GM12872 (cell line): ENCODE measurements around the gene DFFA.

Experiments
- TF ChIP-seq, protein P1 (sequence below): IDR thresholded peaks from 3 replicates; pipeline ENCODE4 v1.5.1; 2011; ENCODE audit warnings: low read depth, mild to moderate bottlenecking, low read length, moderate library complexity; ENCODE audit not compliant: insufficient read depth

Gene DFFA

DNA sequence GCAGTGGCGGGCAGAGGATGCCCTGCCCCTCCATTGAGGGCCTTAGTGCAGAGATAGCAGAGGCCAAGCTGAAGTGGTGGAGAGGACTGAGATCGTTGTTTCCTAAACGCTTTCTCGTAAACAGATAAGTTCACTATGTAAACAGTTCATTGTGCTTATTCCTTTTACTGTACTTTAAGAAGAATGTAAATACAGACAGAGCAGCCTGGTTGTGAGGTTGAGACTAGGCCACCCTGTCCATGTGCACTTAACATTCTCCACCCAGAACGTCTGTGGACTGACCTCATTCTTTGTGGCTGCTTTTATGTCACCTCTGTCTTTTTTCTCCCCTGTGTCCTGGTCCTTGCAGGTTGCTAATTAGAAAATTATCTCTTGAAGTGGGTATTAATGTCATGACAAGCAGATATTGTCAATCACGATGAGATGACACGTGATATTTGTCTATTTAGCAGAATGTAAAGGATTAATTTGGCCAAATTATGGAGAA, 33.6 kb downstream of the DFFA start:
- TF ChIP-seq, protein P1, sequence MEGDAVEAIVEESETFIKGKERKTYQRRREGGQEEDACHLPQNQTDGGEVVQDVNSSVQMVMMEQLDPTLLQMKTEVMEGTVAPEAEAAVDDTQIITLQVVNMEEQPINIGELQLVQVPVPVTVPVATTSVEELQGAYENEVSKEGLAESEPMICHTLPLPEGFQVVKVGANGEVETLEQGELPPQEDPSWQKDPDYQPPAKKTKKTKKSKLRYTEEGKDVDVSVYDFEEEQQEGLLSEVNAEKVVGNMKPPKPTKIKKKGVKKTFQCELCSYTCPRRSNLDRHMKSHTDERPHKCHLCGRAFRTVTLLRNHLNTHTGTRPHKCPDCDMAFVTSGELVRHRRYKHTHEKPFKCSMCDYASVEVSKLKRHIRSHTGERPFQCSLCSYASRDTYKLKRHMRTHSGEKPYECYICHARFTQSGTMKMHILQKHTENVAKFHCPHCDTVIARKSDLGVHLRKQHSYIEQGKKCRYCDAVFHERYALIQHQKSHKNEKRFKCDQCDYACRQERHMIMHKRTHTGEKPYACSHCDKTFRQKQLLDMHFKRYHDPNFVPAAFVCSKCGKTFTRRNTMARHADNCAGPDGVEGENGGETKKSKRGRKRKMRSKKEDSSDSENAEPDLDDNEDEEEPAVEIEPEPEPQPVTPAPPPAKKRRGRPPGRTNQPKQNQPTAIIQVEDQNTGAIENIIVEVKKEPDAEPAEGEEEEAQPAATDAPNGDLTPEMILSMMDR, result no peak

DNA sequence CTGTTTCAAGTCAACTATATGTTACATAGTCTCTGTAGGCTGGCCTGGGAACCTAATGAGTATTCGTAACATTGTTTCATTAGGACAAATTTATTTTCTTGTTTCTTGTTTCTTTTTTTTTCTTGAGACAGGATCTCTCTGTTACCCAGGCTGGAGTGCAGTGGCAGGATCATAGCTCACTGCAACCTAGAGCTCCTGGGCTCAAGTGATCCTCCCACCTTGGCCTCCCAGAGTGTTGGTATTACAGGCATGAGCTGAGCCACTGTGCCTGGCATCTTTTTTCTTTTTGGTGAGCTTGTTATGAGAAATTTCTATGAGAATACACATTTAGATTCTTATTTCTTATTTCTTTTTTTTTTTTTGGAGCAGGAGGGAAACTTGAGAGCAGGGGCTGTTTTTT, 35.3 kb downstream of the DFFA start:
- TF ChIP-seq, protein P1, result no peak

GRCh38 chr1:10434590-10434989, 37.7 kb downstream of the DFFA start:
- TF ChIP-seq, protein P1, result no peak

DNA sequence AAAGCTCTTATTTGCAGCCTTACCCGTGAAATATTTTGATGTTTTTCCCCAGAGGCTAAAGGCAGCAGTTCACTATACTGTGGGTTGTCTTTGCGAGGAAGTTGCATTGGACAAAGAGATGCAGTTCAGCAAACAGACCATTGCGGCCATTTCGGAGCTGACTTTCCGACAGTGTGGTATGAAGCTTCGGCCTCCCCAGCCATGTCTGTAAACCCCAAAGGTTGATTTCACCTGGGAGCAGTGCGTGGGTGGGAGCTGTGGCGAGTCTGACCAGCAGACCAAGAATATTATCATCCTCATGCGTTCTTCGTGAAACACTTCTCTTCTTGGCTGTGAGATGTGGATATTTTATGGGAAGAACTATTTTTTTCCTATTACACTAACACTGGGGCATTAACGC, 38.5 kb downstream of the DFFA start:
- TF ChIP-seq, protein P1, result no peak

DNA sequence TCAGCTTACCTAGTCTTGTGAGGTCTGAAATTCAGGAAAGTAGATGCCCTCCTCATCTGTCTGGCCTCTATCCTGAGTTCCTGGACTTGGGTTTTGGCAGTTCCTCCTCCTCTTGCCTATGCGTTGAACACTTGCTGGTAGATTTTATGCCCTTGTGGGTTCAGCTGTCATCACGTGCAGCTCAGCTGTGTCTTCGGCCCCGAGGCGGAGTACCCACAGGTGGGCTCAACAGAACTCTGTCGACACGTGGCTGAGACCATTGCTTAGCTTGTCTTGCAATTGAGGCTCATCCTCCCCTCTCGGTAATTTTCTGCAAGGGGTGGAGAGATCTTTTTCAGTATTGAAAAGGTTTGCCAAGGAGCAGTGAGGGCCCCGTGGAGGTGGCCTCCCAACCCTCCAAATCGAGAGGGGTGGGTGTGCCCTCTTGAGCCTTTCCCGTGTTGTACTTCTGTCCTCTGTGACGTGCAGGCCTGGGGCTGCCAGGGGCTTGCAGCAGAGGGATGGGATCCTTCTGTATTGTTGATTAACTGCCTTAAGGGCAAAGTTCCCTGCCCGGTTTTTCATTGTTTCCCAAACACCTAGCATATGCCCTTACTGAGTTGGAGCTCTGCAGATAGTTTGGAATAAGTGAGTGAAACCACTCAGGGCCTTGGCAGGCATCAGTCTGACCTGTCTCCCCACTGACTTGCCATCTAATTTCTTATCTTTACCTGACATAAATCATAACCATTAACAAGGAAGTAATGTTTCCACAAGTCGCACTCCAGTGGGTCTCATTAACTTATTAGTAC, 39.2 kb downstream of the DFFA start:
- TF ChIP-seq, protein P1, result no peak

GRCh38 chr1:10431070-10431730, 41.1 kb downstream of the DFFA start:
- TF ChIP-seq, protein P1, result no peak

- TF ChIP-seq, protein P1, result peak; percentile 92
Measured at GRCh38 chr1:10430216-10431069, 41.9 kb downstream of the DFFA start, which contains the start of gene CENPS. Gene CENPS, plus strand, starts transcription at chr1:10430433. Its CDS starts 85 bp downstream, at chr1:10430518.
